Stimulated activated CD4-positive, alpha-beta T cell treated with anti-CD3 and anti-CD28 coated beads, Interleukin-12 subunit alpha, Interleukin-12 subunit beta, amount 100 ng/mL, for 4 hours (primary cell): ENCODE results near the gene CEP57.

Source experiments
- DNase-seq: peaks from one replicate; pipeline ENCODE4 v3.0.0-alpha.2; 2020

CEP57 gene

GRCh38 chr11:95790123-95790932 lies at the start of gene CEP57:
TSS of gene CEP57 (plus strand) at chr11:95790498. CDS start at chr11:95790699, 201 bp downstream.
- peak; percentile 90 for DNase-seq

- no peak for DNase-seq
These were observed 40.2 kb upstream of the CEP57 start for GRCh38 chr11:95750101-95750500.

- no peak for DNase-seq
These were observed 38.8 kb upstream of the CEP57 start for GRCh38 chr11:95751515-95751914.

- DNase-seq = no peak
These were observed 29.4 kb upstream of the CEP57 start for GRCh38 chr11:95760941-95761340.

- no peak for DNase-seq
These were observed 27.8 kb upstream of the CEP57 start for GRCh38 chr11:95762534-95762933.

- DNase-seq = no peak
These were observed 25.9 kb upstream of the CEP57 start for GRCh38 chr11:95764267-95764898.

- no peak for DNase-seq
These were observed 23.6 kb upstream of the CEP57 start for GRCh38 chr11:95766701-95767100.

GRCh38 chr11:95767498-95767897 lies 22.8 kb upstream of the CEP57 start:
- DNase-seq = no peak

- DNase-seq = no peak
These were observed 21.8 kb upstream of the CEP57 start for GRCh38 chr11:95768521-95768920.

GRCh38 chr11:95776859-95777258 lies 13.4 kb upstream of the CEP57 start:
- no peak for DNase-seq

GRCh38 chr11:95778699-95779098 lies 11.6 kb upstream of the CEP57 start:
- DNase-seq = no peak

GRCh38 chr11:95780544-95780943 lies 9.8 kb upstream of the CEP57 start:
- DNase-seq = no peak

- DNase-seq = no peak
These were observed 1.3 kb upstream of the CEP57 start for GRCh38 chr11:95788921-95789505.

GRCh38 chr11:95789506-95790122 lies 684 bp upstream of the CEP57 start, which contains the start of gene FAM76B:
TSS of gene FAM76B (minus strand) at chr11:95789782. CDS start at chr11:95789478, 304 bp downstream.
- peak; percentile 89 for DNase-seq

- peak; percentile 37 for DNase-seq
These were observed 823 bp downstream of the CEP57 start for GRCh38 chr11:95790933-95791708.

- DNase-seq = no peak
These were observed 1.4 kb downstream of the CEP57 start for GRCh38 chr11:95791709-95792033.

GRCh38 chr11:95792200-95792599 lies 1.9 kb downstream of the CEP57 start:
- no peak for DNase-seq

- no peak for DNase-seq
These were observed 2.4 kb downstream of the CEP57 start for GRCh38 chr11:95792700-95793099.

GRCh38 chr11:95793116-95793515 lies 2.8 kb downstream of the CEP57 start:
- DNase-seq = no peak

- no peak for DNase-seq
These were observed 3.8 kb downstream of the CEP57 start for GRCh38 chr11:95794086-95794485.

- DNase-seq = no peak
These were observed 5.5 kb downstream of the CEP57 start for GRCh38 chr11:95795627-95796295.

GRCh38 chr11:95796501-95796900 lies 6.2 kb downstream of the CEP57 start:
- no peak for DNase-seq
